ACHN (cell line): ENCODE results near the gene CRADD.

Experiments used
- DNase-seq: peaks from one replicate; pipeline ENCODE4 v3.0.0-alpha.2; 2015
- in situ Hi-C: cut with HindIII; loops from 2 replicates; pipeline ENCODE4 v1.10.0; 2017; ENCODE audit warnings: low sequenced_read_pairs, low pct_ligation_motif_present, low pct_unique_long_range_greater_than_20kb

CRADD gene

GRCh38 chr12:93723568-93723930 is 46.4 kb downstream of the CRADD start:
- in situ Hi-C loops, result no loop called here
- no peak for DNase-seq

GRCh38 chr12:93725531-93725930 is 48.4 kb downstream of the CRADD start:
- in situ Hi-C loops, result no loop called here
- DNase-seq, result no peak

GRCh38 chr12:93727195-93727811 is 50.1 kb downstream of the CRADD start:
- in situ Hi-C loops, result no loop called here

GRCh38 chr12:93727911-93728310 is 50.7 kb downstream of the CRADD start:
- in situ Hi-C loops, result no loop called here

More at GRCh38 chr12:93727195-93727811, 50.1 kb downstream of the CRADD start:
- no peak for DNase-seq

GRCh38 chr12:93729934-93730333 is 52.8 kb downstream of the CRADD start:
- in situ Hi-C loops, result no loop called here
- DNase-seq, result no peak

More at GRCh38 chr12:93727911-93728310, 50.7 kb downstream of the CRADD start:
- no peak for DNase-seq

- in situ Hi-C loops, result no loop called here
- no peak for DNase-seq
These were observed 56.2 kb downstream of the CRADD start for GRCh38 chr12:93733358-93733757.

- DNase-seq, result no peak
- in situ Hi-C loops, result no loop called here
These were observed 56.8 kb downstream of the CRADD start for GRCh38 chr12:93733928-93734327.

- DNase-seq, result no peak
- in situ Hi-C loops, result no loop called here
These were observed 57.6 kb downstream of the CRADD start for GRCh38 chr12:93734784-93735183.

- no peak for DNase-seq
- in situ Hi-C loops, result no loop called here
These were observed 59.5 kb downstream of the CRADD start for GRCh38 chr12:93736640-93737178.

GRCh38 chr12:93737457-93738198 is 60.5 kb downstream of the CRADD start:
- DNase-seq, result no peak
- in situ Hi-C loops, result no loop called here

- in situ Hi-C loops, result no loop called here
- no peak for DNase-seq
These were observed 61.3 kb downstream of the CRADD start for GRCh38 chr12:93738199-93739058.

GRCh38 chr12:93740751-93741150 is 63.6 kb downstream of the CRADD start:
- in situ Hi-C loops, result no loop called here
- DNase-seq, result peak; percentile 61

- DNase-seq, result peak; percentile 72
- in situ Hi-C loops, result no loop called here
These were observed 64.5 kb downstream of the CRADD start for GRCh38 chr12:93741659-93742109.

- DNase-seq, result peak; percentile 84
- in situ Hi-C loops, result no loop called here
These were observed 65.1 kb downstream of the CRADD start for GRCh38 chr12:93742110-93742934.

- DNase-seq, result no peak
- in situ Hi-C loops, result no loop called here
These were observed 66.2 kb downstream of the CRADD start for GRCh38 chr12:93743229-93743998.

- no peak for DNase-seq
- in situ Hi-C loops, result no loop called here
These were observed 67.0 kb downstream of the CRADD start for GRCh38 chr12:93743999-93744689.

GRCh38 chr12:93745286-93745685 is 68.1 kb downstream of the CRADD start:
- no peak for DNase-seq
- in situ Hi-C loops, result no loop called here
